ENCODE measurements around the gene ICE2. TPM values are rescaled to one million over a fixed set of nuclear protein-coding genes. Genes with fewer than 3 reads are reported as not detected.

The ICE2 gene
- total and polyA plus RNA-seq, 2 of the 4 experiments (the other 2 are of a cell fraction), result 14.7 to 21.1 TPM

- Histone ChIP-seq H3K27me3 (ENCODE audit: control insufficient read depth, insufficient read depth, low read length) (no peaks in the 10 kb centered on the region), H3K9me1 (ENCODE audit: insufficient read depth, low read length) (peaks cover 9% of the 10 kb centered on the region), H3K27ac (ENCODE audit: insufficient read depth, low read length) (peak overlapping the region; percentile 87; the same call in 1 of the 2 replicates), H3K56ac (ENCODE audit: extremely low read depth, insufficient read depth, low read length) (peak overlapping the region; percentile 46; the same call in 1 of the 2 replicates), H4K8ac (ENCODE audit: low read depth in 2 of 2, low read length in 2 of 2) (peak overlapping the region; percentile 10 to 94; a peak in 3 of 4 replicates), H2BK5ac (ENCODE audit: low read depth, low read length, poor library complexity, severe bottlenecking) (peak overlapping the region; percentile 86), H2AK9ac (replicated peaks; ENCODE audit: low read depth, low read length, poor library complexity) (no peak overlapping the region), H3K4me2 (ENCODE audit: low read depth, low read length) (peak overlapping the region; percentile 92), H2AK5ac (ENCODE audit: low read depth, low read length) (no peak overlapping the region), H4K20me1 (ENCODE audit: insufficient read depth, low read length) (peaks cover 68% of the 10 kb centered on the region), H3K4ac (ENCODE audit: low read depth, low read length) (peak overlapping the region; percentile 29; the same call in 1 of the 2 replicates), H3K18ac (ENCODE audit: low read depth, low read length) (peak overlapping the region; percentile 21; the same call in 1 of the 2 replicates), H3K4me1 (ENCODE audit: control insufficient read depth, insufficient read depth, low read length) (peaks cover 45% of the 10 kb centered on the region), H3K9me3 (ENCODE audit: control insufficient read depth, insufficient read depth, low read length) (no peaks in the 10 kb centered on the region), H3K36me3 (ENCODE audit: control insufficient read depth, insufficient read depth, low read length) (peaks cover 29% of the 10 kb centered on the region), H2AFZ (replicated peaks; ENCODE audit: low read length, poor library complexity) (no peak overlapping the region), H3K9ac (ENCODE audit: low read depth, low read length) (peak overlapping the region; percentile 92), H3K23ac (ENCODE audit: low read depth, low read length) (peak overlapping the region; percentile 61), H2BK15ac (ENCODE audit: low read depth, low read length) (no peak overlapping the region), H4K91ac (ENCODE audit: insufficient read depth, low read depth, low read length) (0 out of 2 replicates have a peak overlapping the region, but pooled peaks have one; percentile 45), H2BK120ac (ENCODE audit: low read depth, low read length) (no peak overlapping the region), H3K79me1 (ENCODE audit: low read depth in 1 of 2, low read length in 2 of 2) (peaks cover 4 to 43% of the 10 kb centered on the region in 2 experiments; a peak in 3 of 4 replicates), H2BK20ac (ENCODE audit: low read depth, low read length) (no peak overlapping the region), H4K5ac (ENCODE audit: low read depth, low read length) (no peak overlapping the region), H3K4me3 (ENCODE audit: insufficient read depth, low read depth, low read length) (peak overlapping the region; percentile 26; the same call in 1 of the 2 replicates), H3K14ac (replicated peaks; ENCODE audit: low read depth, low read length) (peak overlapping the region; percentile 77)
- TF ChIP-seq POLR2A (IDR thresholded peaks at IDR 0.05; ENCODE audit: low read depth, low read length) (peak; percentile 62; the same call in 1 of the 2 replicates), NFE2L2 (IDR thresholded peaks at IDR 0.05; ENCODE audit: low read depth, low read length) (peak; percentile 67), CEBPB (IDR thresholded peaks at IDR 0.05; ENCODE audit: low read depth, low read length) (no peak), MAFK (IDR thresholded peaks at IDR 0.05; ENCODE audit: low read depth, low read length) (peak; percentile 78), CHD1 (IDR thresholded peaks at IDR 0.05; ENCODE audit: low read depth, low read length) (0 out of 2 replicates have a peak, but pooled peaks have one; percentile 60)
- in situ Hi-C loops (cut with MboI; ENCODE audit: low sequenced_read_pairs), result no loop called here
- no TSS peak for BruUV-seq (replicated peaks)
- no peak for ATAC-seq (ENCODE audit: low read depth)
- ChIA-PET CTCF (no interaction called here), POLR2A (ENCODE audit: unreplicated experiment) (interaction anchor here (0.9 kb wide), 1 partner anchor 26 kb away, joined by 3 read pairs; no protein-coding TSS in a partner anchor)
- DNase-seq, result no peak
- intact Hi-C loops (cut with micrococcal nuclease), result no loop called here
- dilution Hi-C loops (cut with HindIII; ENCODE audit: low sequenced_read_pairs, unreplicated experiment), result no loop called here
- WGBS, 2 experiments (ENCODE audit: extremely low coverage in 2 of 2, insufficient read length in 1 of 2), result 78% methylated on average over 3 of the region's 9 CpGs; no CpG with 5 or more reads in 1 of the 2 experiments
These were observed 83.5 kb downstream of the ICE2 start for GRCh38 chr15:60395276-60396011.

Measured in IMR-90 (cell line).